Stimulated activated memory B cell treated with anti-CD40 and anti-IgM and Interleukin-4, amounts not matched to agents 10 μg/mL and 1 μg/mL and 100 μg/mL, for 72 hours (primary cell): ENCODE data around the gene DIP2C.
"Not testable (repeated sequence)": the region's sequence is repeated elsewhere in the genome, so short reads cannot be mapped to it uniquely, and the experiment has no call there.

Experiments used
- ATAC-seq: fragments of 150-1000 bp; cut with Tn5 transposase; 2 replicates; pipeline ENCODE4 v1.10.0; 2021
- H3K27ac Mint-ChIP-seq: one replicate; pipeline ENCODE4 v1.8.0; 2022; ENCODE audit warnings: mild to moderate bottlenecking, mixed read lengths
- H3K27me3 Mint-ChIP-seq: one replicate; pipeline ENCODE4 v1.8.0; 2022; ENCODE audit warnings: mixed read lengths
- H3K36me3 Mint-ChIP-seq: one replicate; pipeline ENCODE4 v1.8.0; 2022; ENCODE audit warnings: mixed read lengths
- H3K4me1 Mint-ChIP-seq: one replicate; pipeline ENCODE4 v1.8.0; 2022; ENCODE audit warnings: mixed read lengths
- H3K4me3 Mint-ChIP-seq: one replicate; pipeline ENCODE4 v1.8.0; 2022; ENCODE audit warnings: mild to moderate bottlenecking, moderate library complexity, mixed read lengths
- H3K9me3 Mint-ChIP-seq: one replicate; pipeline ENCODE4 v1.8.0; 2022; ENCODE audit warnings: mixed read lengths

The DIP2C gene

DNA sequence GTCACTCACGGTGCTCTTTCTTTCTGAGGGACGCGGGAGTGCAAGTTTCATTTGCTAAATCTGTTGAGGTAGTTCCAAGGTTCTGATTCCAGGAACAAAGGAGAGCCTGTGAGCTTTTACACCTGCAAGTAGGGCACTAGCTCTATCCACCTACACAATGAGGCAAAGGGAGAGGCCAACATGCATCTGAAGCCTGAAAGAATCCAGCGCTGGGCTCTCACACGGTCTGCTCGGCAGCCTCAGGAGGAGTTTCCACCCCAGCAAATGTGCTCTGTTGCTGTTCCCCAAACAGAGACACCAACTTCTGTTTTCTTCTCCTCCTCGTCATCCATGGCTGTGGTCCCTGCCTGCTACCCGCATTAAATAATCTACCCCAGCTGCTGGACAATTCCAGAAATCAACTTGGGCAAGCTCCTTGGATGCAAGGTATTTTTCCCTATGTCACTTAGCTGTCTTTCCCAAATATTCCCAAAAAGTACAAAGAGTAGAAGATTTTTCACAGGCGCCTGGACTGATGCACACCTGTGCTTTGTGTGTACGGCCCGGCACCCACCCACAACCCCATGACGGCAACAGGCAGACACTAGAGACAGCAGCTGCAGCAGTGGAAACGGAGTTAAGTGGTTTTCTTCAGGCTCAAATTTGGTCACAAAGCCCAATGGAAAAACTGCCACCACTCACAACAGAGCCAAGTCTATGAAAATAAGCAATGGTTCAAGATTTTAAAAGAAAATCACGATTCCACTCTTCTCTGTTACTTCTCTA lies 377.4 kb downstream of the DIP2C start:
- no peaks in the 10 kb centered on the region for H3K36me3 Mint-ChIP-seq
- no peaks in the 10 kb centered on the region for H3K27me3 Mint-ChIP-seq
- peaks cover 58% of the 10 kb centered on the region for H3K4me1 Mint-ChIP-seq
- H3K4me3 Mint-ChIP-seq = peak overlapping the region; percentile 65
- ATAC-seq = peak; percentile 76
- H3K9me3 Mint-ChIP-seq = no peaks in the 10 kb centered on the region
- H3K27ac Mint-ChIP-seq = peak overlapping the region; percentile 85

DNA sequence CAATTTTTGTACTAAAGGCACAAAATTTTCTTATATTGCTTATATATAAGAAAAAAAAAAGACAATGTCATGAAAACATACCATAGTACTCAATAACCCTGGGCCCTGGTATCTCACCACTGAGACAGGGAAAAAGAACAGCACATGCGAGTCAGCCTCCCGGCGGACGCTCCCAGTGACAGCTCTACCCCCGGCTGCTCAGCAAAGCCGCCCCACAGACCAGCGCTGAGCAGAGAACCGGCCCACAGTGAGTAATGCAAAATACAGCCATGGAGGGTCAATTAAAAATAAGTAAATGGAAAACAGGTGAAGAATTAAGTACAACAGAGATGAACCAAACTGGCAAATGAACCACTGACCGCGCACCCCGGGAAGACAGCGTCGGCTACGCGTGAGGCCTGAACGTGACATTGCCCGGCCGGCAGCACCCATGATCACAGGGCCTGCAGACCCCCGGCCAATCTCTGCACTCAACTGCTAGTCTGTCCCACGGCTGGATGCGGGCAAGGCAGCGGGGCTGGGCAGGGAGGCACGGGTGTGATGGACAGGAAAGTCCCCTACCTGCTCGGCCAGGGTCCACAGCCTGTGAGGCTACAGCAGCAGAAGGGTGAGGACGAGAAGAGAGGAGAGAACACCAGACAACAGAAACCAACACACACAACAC lies 378.4 kb downstream of the DIP2C start:
- Mint-ChIP-seq H3K27ac (peak overlapping the region; percentile 85), H3K4me1 (peaks cover 59% of the 10 kb centered on the region), H3K4me3 (peak overlapping the region; percentile 65)

DNA sequence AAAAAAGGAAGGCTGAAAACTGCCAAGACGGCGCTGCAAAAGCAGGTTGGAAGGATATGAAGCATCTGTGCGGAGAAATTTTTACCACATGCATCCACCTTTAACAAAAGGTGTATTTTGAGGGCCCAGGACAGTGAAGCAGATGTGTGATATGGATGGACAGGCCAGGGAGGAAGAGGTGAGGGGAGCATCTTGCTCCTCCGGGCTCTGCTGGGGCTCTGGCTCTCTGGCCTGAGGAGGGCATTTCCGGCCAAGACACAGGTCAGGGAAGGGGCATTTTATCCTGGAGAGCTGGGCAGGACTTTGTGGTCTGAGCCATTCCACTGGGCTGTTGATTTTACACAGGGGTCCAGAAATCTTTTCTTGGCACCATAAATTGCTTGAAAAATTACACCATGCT lies 379.1 kb downstream of the DIP2C start:
- H3K36me3 Mint-ChIP-seq = no peaks in the 10 kb centered on the region
- H3K4me3 Mint-ChIP-seq = no peak overlapping the region
- no peaks in the 10 kb centered on the region for H3K9me3 Mint-ChIP-seq
- peaks cover 59% of the 10 kb centered on the region for H3K4me1 Mint-ChIP-seq
- peak overlapping the region; percentile 85 for H3K27ac Mint-ChIP-seq
- H3K27me3 Mint-ChIP-seq = no peaks in the 10 kb centered on the region
- ATAC-seq = no peak

More for the DNA sequence above, 378.4 kb downstream of the DIP2C start:
- Mint-ChIP-seq H3K36me3 (no peaks in the 10 kb centered on the region), H3K27me3 (no peaks in the 10 kb centered on the region), H3K9me3 (no peaks in the 10 kb centered on the region)
- no peak for ATAC-seq

DNA sequence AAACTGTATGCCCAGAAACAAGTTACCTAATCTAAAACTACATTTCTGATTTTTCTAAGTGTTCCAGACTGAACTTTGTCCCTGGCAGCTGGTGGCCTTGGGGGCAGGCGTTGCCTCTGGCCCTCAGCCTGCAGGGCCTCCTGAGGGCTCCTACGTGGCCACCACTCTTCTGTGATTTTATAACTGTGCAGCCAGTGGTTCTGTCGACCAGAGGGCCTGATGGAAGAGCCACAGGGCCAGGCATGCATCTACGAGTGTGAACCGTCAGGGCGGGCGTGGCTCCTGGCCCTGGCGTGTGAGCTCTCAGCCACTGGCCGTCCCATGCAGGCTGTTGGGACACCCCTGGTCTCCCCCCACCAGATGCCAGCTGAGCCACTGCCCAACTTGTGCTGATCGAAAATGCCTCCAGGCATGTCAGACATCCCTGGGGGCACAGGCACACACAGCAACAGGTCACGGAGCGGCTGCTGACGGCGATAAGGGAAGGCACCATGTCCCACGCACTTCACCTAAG lies 380.8 kb downstream of the DIP2C start:
- Mint-ChIP-seq H3K9me3 (no peaks in the 10 kb centered on the region), H3K27ac (peak overlapping the region; percentile 95), H3K4me1 (peaks cover 54% of the 10 kb centered on the region), H3K4me3 (no peak overlapping the region), H3K36me3 (no peaks in the 10 kb centered on the region), H3K27me3 (no peaks in the 10 kb centered on the region)
- no peak for ATAC-seq

DNA sequence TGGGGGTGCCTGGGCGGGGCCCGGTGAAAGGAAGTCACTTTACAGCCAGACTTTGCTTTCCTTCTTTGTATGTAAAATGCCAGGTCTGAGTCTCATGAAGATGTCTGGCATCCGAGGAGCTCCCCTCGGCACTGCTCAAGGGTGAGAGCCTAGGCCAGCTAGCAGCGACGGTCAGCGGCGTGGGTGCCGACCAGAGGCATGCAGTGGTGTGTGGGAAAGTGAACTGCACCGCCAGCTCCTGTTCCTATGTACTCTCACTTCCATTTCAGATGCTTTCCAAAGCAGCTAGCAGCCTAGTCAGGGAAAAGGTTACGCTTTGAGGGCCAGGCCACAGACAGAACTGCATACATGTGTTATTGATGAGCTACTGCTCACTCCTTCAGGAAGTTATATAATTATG lies 381.4 kb downstream of the DIP2C start:
- H3K4me1 Mint-ChIP-seq = peaks cover 54% of the 10 kb centered on the region
- H3K27ac Mint-ChIP-seq = peak overlapping the region; percentile 95
- H3K27me3 Mint-ChIP-seq = no peaks in the 10 kb centered on the region
- H3K9me3 Mint-ChIP-seq = no peaks in the 10 kb centered on the region
- ATAC-seq = no peak
- H3K4me3 Mint-ChIP-seq = no peak overlapping the region
- H3K36me3 Mint-ChIP-seq = no peaks in the 10 kb centered on the region

DNA sequence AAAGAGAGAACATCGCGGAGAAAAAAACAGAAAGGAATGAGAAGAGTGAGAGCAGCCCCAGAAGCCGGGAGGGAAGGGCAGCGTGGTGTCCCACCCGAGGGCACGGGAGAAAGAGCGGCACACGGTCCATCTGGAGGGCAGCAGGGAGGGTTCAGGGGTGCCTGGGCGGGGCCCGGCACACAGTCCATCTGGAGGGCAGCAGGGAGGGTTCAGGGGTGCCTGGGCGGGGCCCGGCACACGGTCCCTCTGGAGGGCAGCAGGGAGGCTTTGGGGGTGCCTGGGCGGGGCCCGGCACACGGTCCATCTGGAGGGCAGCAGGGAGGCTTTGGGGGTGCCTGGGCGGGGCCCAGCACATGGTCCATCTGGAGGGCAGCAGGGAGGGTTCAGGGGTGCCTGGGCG lies 381.8 kb downstream of the DIP2C start:
- Mint-ChIP-seq H3K9me3 (no peaks in the 10 kb centered on the region), H3K27ac (peak overlapping the region; percentile 95), H3K4me3 (no peak overlapping the region), H3K4me1 (peaks cover 54% of the 10 kb centered on the region), H3K36me3 (no peaks in the 10 kb centered on the region), H3K27me3 (no peaks in the 10 kb centered on the region)
- ATAC-seq = no peak

DNA sequence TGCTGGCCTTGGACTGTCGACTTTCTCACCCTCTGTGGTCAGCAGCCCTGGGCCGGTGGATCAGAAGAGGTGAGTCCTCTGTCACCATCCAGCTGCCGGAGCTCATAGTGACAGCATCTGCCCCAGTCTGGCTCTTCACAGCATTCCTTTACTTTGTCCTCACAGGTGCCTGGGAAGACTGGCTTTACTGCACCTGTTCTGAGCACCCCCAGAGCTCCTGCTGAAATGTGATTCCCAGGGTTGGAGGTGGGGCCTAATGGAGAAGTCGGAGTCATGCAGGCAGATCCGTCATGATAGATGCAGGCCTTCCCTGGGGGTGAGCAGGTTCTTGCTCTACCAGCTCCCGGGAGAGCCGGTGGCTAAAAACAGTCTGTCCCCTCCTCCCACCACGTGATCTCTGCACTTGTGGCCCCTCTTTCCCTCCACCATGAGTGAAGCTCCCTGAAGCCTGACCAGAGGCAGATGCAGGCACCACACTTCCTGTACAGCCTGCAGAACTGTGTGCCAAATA lies 382.7 kb downstream of the DIP2C start:
- ATAC-seq = peak; percentile 79
- H3K27me3 Mint-ChIP-seq = no peaks in the 10 kb centered on the region

DNA sequence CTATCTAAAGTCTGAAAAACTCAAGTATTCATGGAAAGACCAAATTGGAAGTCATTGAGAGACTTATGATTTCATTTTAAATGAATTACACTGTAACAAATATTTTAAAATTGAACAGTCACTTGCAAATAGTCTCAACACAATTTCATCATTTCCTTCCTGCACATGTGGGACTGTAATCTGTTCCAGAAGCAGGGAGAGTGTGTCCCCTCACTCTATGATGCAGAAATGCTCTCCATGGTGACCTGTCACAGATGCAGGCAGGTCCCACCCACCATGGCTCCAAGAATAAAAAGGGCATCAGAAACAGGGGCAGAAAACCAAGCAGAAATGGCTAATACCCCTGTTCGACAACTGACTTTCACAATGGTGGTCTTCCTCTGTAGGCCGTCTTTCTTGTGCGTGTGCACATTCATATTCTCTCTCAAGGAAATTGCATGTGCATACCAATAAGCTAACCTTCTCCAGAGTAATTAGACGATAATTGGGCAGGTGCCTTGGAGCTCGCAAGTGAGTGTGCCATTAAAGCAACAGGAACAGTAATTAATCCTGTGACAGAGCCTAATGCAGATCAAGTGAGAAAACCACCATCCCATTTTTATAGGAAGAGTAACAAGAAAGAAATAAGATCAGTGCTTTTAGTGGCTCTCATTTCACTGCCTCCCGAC lies 383.3 kb downstream of the DIP2C start:
- no peaks in the 10 kb centered on the region for H3K9me3 Mint-ChIP-seq
- no peak for ATAC-seq
- no peak overlapping the region for H3K4me3 Mint-ChIP-seq
- H3K4me1 Mint-ChIP-seq = peaks cover 40% of the 10 kb centered on the region
- H3K36me3 Mint-ChIP-seq = no peaks in the 10 kb centered on the region
- H3K27ac Mint-ChIP-seq = peak overlapping the region; percentile 95
- no peaks in the 10 kb centered on the region for H3K27me3 Mint-ChIP-seq

More for the DNA sequence above, 382.7 kb downstream of the DIP2C start:
- Mint-ChIP-seq H3K27ac (peak overlapping the region; percentile 95), H3K36me3 (no peaks in the 10 kb centered on the region), H3K9me3 (no peaks in the 10 kb centered on the region), H3K4me1 (peaks cover 46% of the 10 kb centered on the region), H3K4me3 (peak overlapping the region; percentile 45)

DNA sequence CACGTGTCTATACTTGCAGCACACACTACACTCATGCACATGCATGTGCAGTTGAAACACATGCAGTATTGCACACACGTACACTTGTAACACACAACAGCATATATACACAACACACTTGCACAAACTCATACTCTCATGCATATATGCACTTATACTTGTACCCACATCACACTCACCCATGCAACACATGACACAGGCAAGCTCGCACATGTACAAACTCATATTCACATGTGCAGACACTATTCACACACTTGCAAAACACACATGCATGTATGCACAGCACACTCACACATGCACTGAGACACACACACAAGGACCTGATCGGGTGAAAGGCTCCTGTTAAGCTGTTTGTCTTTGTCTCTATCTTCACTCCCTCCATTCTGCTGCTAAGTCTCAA lies 384.4 kb downstream of the DIP2C start:
- H3K9me3 Mint-ChIP-seq = peaks cover 2% of the 10 kb centered on the region
- no peak overlapping the region for H3K4me3 Mint-ChIP-seq

DNA sequence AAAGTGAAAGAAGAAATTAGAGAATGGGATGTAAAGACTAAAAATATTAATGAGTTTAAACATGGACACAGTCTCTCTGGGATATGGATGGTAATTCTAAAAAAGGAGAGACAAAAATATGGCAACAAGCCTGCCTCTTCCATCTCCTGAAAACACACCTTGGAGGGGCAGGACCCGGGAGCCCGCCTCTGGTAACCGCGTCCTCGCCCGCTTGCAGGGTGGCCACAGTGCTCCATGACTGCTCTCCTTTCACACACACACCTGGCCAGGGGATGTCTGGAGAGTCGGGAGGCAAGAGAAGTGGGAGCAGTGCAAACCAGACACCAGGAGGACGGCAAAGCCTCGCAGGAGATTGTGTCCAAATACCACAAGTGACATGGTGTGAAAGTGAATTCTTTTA lies 387.9 kb downstream of the DIP2C start:
- peaks cover 5% of the 10 kb centered on the region for H3K36me3 Mint-ChIP-seq

More for the DNA sequence above, 384.4 kb downstream of the DIP2C start:
- peaks cover 44% of the 10 kb centered on the region for H3K4me1 Mint-ChIP-seq
- no peak for ATAC-seq
- H3K27me3 Mint-ChIP-seq = no peaks in the 10 kb centered on the region
- H3K27ac Mint-ChIP-seq = peak overlapping the region; percentile 46
- H3K36me3 Mint-ChIP-seq = peaks cover 4% of the 10 kb centered on the region

DNA sequence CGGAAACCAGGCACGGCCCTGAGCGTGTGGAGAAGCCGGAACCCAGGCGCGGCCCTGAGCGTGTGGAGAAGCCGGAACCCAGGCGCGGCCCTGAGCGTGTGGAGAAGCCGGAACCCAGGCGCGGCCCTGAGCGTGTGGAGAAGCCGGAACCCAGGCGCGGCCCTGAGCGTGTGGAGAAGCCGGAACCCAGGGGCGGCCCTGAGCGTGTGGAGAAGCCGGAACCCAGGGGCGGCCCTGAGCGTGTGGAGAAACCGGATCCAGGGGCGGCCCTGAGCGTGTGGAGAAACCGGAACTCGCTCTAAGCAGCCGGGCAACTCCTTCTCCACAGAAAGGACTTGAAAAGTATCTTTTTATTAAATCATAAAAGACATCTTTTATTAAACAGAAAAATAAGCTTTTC lies 388.9 kb downstream of the DIP2C start:
- not testable (repeated sequence) for H3K9me3 Mint-ChIP-seq, H3K36me3 Mint-ChIP-seq, H3K27me3 Mint-ChIP-seq, ATAC-seq, H3K4me3 Mint-ChIP-seq
- Mint-ChIP-seq H3K4me1 (peaks cover 23% of the 10 kb centered on the region), H3K27ac (peak overlapping the region; percentile 88)

More for the DNA sequence above, 387.9 kb downstream of the DIP2C start:
- no peak for ATAC-seq
- H3K9me3 Mint-ChIP-seq = peaks cover 5% of the 10 kb centered on the region
- no peaks in the 10 kb centered on the region for H3K27me3 Mint-ChIP-seq
- peaks cover 33% of the 10 kb centered on the region for H3K4me1 Mint-ChIP-seq
- no peak overlapping the region for H3K4me3 Mint-ChIP-seq
- H3K27ac Mint-ChIP-seq = peak overlapping the region; percentile 69

DNA sequence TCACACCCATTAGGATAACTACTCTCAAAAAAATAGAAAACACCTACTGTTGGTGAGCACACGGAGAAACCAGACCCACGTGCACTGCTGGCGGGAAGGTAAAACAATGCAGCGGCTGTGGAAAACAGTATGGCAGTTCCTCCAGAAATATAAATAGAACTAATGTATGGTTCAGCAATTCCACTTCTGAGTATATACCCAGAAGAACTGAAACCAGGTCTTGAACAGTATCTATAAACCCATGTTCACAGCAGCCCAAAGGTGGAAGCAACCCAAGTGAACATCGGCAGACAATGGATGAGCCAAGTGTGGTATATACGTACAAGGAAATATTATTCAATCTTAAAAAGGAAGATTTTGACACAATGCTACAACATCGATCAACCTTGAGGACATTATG lies 389.5 kb downstream of the DIP2C start:
- Mint-ChIP-seq H3K27ac (peak overlapping the region; percentile 88), H3K4me3 (peak overlapping the region; percentile 75)

DNA sequence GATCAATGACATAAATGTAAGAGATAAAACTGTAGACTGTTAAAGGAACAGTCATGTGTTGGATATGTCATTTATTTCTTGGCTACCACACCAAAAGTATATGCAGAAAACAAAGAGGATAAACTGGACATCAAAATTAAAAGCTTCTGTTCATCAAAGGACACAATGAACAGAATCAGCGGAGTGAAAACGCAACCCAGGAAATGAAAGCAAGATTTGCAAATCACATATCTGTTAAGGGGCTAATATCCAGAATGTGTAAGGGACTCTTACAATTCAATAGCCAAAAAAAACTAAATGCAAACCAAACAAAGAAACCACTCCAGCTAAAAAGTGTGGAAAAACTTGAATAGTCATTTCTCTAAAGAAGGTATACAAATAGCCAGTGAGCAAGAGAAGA lies 390.0 kb downstream of the DIP2C start:
- Mint-ChIP-seq H3K9me3 (peaks cover 5% of the 10 kb centered on the region), H3K27me3 (no peaks in the 10 kb centered on the region), H3K27ac (peak overlapping the region; percentile 88), H3K4me3 (peak overlapping the region; percentile 75), H3K4me1 (peaks cover 14% of the 10 kb centered on the region), H3K36me3 (peaks cover 5% of the 10 kb centered on the region)
- ATAC-seq = no peak

More for the DNA sequence above, 389.5 kb downstream of the DIP2C start:
- Mint-ChIP-seq H3K36me3 (peaks cover 5% of the 10 kb centered on the region), H3K4me1 (peaks cover 17% of the 10 kb centered on the region), H3K27me3 (no peaks in the 10 kb centered on the region), H3K9me3 (peaks cover 5% of the 10 kb centered on the region)
- peak; percentile 87 for ATAC-seq

DNA sequence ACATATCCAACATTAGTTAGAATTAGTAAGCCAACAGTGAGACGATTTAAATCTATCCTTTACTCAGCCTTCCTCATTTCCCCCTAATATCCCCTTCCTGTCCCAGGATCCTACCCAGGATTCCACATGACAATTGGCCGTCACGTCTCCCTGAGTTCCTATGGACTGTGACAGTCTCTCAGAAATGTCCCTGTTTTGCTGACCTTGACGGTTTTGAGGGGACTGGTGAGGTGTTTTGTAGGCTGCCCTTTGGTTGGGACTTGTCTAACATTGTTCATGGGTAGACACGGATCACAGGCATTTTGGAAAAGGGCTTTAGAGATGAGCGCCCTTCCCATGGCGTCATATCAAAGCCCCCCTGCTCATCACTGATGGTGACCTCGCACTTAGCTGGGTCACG lies 391.4 kb downstream of the DIP2C start:
- peaks cover 25% of the 10 kb centered on the region for H3K4me1 Mint-ChIP-seq
- ATAC-seq = no peak
- H3K27me3 Mint-ChIP-seq = no peaks in the 10 kb centered on the region
- H3K4me3 Mint-ChIP-seq = no peak overlapping the region
- peaks cover 5% of the 10 kb centered on the region for H3K36me3 Mint-ChIP-seq
- H3K9me3 Mint-ChIP-seq = peaks cover 5% of the 10 kb centered on the region
- no peak overlapping the region for H3K27ac Mint-ChIP-seq

DNA sequence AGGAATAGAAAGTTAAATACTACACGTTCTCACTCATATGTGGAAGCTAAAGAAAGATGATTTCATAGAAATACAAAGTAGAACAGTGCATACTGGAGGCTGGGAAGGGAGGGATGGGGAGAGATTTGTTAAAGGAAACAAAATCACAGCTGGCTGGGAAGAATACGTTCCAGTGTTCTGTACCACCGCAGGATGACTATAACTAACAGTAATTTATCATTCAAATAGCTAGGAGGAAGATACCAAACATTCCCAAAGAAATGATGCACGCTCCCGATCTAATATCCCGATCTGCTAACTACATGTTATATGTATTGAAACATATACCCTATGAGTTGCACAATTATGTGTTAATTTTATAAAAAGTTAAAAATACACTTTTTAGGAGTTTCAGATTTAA lies 391.9 kb downstream of the DIP2C start:
- Mint-ChIP-seq H3K4me1 (peaks cover 29% of the 10 kb centered on the region), H3K36me3 (peaks cover 5% of the 10 kb centered on the region), H3K9me3 (peaks cover 5% of the 10 kb centered on the region), H3K27ac (no peak overlapping the region), H3K4me3 (no peak overlapping the region), H3K27me3 (no peaks in the 10 kb centered on the region)
- no peak for ATAC-seq
